T-helper 1 cell treated with Interleukin-12 subunit alpha and Interleukin-12 subunit beta and Interleukin-4 antibody, amounts not matched to agents 30 ng/mL and 1 ng/mL, for 36 hours (primary cell): Measurements from ENCODE around the gene DDX60. TPM values are rescaled to one million over a fixed set of nuclear protein-coding genes. Genes with fewer than 3 reads are reported as not detected.

Source experiments
- intact Hi-C: fragments of 100-400 bp; cut with micrococcal nuclease; formaldehyde crosslinking; loops from one replicate; pipeline ENCODE4 v1.15.1; 2024
- total RNA-seq: library from RNA; stranded (reverse); gene quantifications from 2 replicates; pipeline ENCODE4 v1.2.3, GENCODE V29; 2022

Gene DDX60
- total RNA-seq, 1 donor from 2014 or later, result 97.5 TPM

GRCh38 chr4:168208957-168209614 lies 109.5 kb downstream of the DDX60 start:
- intact Hi-C loops, result no loop called here

GRCh38 chr4:168203233-168203911 lies 115.2 kb downstream of the DDX60 start:
- intact Hi-C loops, result no loop called here

- intact Hi-C loops, result no loop called here
Observed at GRCh38 chr4:168200685-168201084, 117.9 kb downstream of the DDX60 start.

- intact Hi-C loops, result no loop called here
Observed at GRCh38 chr4:168199260-168199957, 119.1 kb downstream of the DDX60 start.

GRCh38 chr4:168197926-168198325 lies 120.6 kb downstream of the DDX60 start:
- intact Hi-C loops, result no loop called here

GRCh38 chr4:168188754-168189153 lies 129.8 kb downstream of the DDX60 start:
- intact Hi-C loops, result no loop called here

GRCh38 chr4:168183717-168184571 lies 134.6 kb downstream of the DDX60 start:
- intact Hi-C loops, result loop anchor here (1.0 to 5.0 kb wide), 5 partner anchors 329 to 1308 kb away; no protein-coding TSS in a partner anchor

- intact Hi-C loops, result loop anchor here (10.0 kb wide), 1 partner anchor 657 kb away; no protein-coding TSS in a partner anchor
Observed at GRCh38 chr4:168177546-168178149, 140.9 kb downstream of the DDX60 start.

GRCh38 chr4:168174308-168174707 lies 144.2 kb downstream of the DDX60 start:
- intact Hi-C loops, result loop anchor here (10.0 kb wide), 1 partner anchor 660 kb away; no protein-coding TSS in a partner anchor

- intact Hi-C loops, result loop anchor here (5.0 kb wide), 2 partner anchors 345 to 750 kb away; no protein-coding TSS in a partner anchor
Observed at GRCh38 chr4:168167714-168168284, 150.8 kb downstream of the DDX60 start.

Other genes with a start within 250 kb of the DDX60 start
- gene ANXA10, start 226.2 kb downstream of the DDX60 start, total RNA-seq, result not detected in 2 replicates
- gene DDX60L, start 161.7 kb upstream of the DDX60 start, total RNA-seq, result 52.6 and 56.0 TPM in 2 replicates
- gene PALLD, start 178.3 kb upstream of the DDX60 start, total RNA-seq, result 10.3 and 12.1 TPM in 2 replicates